CD4-positive, alpha-beta T cell treated with Interleukin-21 for 1 hour (primary cell): Measurements from ENCODE around the gene GLB1L2.
"Not testable (repeated sequence)": the region's sequence is repeated elsewhere in the genome, so short reads cannot be mapped to it uniquely, and the experiment has no call there.

Experiments
- DNase-seq: peaks from one replicate; pipeline ENCODE4 v3.0.0-alpha.2; 2020

GLB1L2 gene

DNA sequence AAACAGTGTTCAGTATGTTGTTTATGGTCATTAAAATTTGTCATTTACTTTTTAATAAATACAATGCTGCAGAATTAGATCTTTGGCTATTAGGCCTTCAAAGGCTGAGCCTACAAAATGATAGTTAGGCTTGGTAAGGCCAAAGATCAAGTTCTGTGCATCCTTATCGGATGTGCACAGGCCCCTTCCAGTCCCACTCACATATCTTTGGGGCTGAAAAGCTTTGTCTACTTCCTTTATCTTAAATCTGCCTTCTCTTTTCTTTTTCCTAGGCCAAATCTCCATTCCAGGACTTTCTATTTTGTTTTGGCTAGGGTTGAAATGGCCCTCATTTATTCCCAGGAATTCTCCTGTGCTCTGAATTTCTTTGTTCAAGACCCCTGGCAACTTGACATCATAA is 3.4 kb upstream of the GLB1L2 start:
- DNase-seq = no peak

DNA sequence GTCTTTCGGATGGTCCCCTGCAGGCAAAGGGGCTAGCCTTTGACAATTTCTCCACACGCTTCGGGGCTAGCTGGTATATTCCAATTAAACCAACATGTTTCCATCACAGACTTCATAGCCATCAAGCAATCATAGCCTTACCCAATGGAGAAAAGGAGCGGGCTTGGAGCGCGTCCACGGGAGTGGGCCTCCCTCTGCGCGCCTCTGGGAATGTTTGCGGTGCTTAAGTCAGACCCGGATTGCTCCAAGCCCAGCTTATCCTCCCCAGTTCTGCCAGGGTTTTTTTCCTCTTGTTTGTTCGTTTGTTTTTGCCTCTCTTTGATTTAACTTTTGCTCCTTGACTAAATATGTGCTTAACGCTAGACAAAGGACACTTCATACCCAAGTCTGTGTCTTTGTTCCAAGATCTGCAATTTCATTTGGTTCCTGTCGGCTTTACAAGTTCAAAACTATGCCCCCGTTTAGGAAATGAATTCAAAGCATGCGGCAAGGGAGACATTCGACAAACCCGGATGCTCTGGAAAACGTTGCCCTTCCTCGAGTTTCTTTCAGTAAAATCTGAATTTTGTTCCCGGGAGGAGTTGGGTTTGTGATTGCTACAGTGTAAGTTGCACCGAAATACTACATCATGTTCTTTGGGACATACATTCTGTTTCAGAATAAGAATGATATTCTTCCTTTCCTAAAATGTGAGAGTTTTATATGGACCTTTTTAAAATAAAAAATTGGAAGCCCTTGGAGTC is 1.0 kb upstream of the GLB1L2 start:
- no peak for DNase-seq

DNA sequence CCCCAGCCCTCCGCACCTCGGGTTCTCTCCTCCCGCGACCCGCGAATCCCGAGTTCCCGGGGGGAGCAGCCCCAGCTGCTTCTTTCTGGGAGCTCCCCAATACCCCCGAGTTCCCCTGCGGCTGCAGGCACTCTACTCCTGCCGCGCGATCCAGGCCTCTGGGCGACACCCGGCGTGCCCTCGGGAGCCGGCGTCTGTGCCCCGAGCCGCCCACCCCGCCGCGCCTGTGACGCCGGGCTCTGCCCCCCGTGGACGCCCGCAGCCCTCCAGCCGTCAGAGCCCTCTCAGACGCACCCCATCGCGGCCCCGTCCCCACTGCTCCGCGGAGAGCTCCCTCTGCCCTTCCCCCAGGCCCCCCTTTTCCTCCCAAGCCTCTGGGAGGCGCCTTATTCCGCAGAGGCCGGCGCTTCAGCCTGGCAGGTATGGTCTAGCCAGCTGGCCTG is 422 bp downstream of the GLB1L2 start:
- DNase-seq = peak; percentile 17

DNA sequence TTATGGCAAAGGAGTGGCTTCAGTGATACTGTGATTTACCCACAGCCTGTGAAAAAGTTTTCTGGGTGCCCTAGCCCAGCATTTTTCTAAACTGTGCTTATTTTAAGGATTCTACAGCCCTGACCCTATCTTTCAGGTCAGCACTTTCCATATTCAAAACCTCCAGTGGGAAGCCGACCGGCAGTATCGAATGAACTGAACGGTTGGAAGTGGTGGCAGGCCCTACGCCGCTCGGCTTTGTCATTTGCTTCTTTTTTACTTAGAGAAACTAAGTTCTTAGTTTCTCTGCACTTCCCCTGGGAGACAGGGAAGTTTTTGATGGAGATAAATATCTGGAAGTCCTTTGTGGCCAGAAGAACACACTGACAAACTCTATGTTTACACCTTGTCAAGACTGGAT is 994 bp downstream of the GLB1L2 start:
- no peak for DNase-seq

DNA sequence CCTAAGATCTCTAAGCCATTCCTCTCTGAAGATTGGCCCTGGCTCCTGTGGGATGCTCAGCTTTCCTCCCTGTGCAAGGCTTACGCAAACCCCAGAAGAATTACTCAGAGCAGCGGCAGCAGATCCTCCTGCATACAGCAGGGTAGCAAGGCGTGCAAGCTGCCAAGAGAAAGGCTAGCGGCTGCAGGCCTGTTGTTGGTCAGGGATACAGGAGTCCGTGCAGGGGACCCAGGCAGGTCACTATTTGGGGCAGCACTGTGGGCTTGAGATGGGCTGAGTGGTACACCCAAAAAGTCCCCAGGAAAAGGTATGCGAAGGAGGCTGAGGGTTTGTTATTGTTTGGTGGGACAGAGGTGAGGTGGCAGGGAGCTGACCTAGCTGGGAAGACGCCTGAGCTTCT is 1.5 kb downstream of the GLB1L2 start:
- DNase-seq = no peak

DNA sequence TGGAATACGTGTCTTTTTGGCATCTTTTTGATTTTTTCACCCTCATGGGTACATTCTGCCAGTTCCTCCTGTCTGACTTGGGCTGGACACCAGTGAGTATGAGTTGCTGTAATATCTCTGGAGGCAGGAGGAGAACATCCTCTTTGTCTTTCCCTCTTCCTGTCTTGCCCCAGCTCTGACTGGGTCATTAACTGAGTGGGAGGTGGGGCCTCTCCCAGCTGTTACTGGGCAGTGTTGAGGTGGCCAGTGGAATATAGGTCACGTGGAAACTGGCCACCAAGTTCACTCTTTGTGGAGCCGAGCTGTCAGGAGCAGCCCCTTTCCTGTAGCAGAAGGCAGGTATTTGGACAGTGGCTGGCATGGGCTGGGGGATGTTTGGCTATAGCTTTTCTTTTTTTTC is 2.2 kb downstream of the GLB1L2 start:
- no peak for DNase-seq

DNA sequence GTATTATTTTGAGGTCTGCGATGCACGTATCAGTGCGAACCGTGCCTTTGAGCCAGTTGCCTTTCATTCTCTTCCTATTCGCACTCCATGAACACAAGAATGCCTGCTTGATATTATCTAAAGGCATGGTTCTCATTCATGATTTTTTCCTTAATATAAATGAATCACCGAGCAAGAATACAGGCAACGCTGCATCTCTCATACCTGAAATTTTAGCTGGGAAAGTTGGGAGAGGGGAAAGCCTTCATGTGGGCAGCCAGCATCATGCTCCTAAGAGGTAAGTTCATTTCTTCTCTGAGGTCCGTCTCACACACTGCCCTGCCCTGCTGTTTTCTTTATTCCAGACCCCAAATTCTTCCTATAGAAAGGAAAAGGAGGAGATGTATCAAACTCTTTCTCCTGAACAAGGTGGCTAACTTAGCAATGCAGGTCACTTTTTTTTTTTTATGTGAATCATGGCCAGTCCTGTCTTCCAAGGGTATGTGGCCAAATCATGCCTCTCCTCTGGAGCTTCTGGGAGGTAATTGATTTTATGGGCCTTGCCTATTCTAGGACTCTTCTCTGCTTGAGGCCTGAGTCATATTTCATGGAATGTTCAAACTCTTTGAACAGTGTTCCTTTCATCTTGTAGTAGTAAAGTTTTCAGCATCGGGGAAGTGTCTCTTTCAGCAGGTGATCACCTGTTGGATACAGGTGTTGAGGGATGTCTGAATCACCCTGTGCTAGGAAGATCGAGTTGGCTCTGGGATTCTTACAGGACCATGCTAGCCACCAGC is 3.2 kb downstream of the GLB1L2 start:
- no peak for DNase-seq

DNA sequence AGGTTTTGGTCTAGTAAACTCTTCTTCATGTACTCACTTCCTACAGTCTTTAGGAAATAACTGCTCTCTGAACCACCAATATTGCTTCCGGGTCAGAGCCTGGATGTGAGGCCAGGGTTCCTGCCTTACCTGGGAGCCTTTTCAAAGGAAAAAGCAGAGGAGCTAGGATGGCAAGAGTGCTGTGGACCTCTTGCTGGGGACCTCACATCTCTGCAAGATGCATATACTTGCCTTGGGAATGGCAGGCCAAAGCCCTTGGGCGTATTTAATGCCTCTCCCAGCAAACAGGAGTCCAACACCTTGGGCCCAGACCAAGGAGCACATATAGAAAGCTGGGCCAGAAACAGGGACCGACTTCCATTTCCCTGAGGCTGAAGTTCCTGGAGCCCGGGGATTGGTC is 5.3 kb downstream of the GLB1L2 start:
- DNase-seq = no peak

DNA sequence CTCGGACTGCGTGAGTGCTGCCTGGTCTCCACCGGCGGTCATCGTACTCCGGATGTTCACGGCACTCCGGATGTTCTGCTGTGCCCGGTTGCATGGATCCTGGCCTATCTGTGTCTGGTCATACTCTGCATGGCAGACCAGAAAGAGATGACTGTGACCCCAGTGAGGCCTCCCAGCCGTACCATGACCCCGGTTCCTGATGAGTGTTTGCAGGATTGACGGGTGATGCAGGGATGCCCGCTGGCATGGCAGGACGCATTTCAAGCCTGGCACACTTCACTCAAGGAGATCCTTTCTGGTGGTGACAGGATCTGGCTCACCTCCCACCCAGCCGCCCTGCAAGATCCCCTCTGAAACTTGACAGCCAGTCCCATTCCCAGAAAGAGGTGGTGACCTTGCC is 6.3 kb downstream of the GLB1L2 start:
- no peak for DNase-seq

DNA sequence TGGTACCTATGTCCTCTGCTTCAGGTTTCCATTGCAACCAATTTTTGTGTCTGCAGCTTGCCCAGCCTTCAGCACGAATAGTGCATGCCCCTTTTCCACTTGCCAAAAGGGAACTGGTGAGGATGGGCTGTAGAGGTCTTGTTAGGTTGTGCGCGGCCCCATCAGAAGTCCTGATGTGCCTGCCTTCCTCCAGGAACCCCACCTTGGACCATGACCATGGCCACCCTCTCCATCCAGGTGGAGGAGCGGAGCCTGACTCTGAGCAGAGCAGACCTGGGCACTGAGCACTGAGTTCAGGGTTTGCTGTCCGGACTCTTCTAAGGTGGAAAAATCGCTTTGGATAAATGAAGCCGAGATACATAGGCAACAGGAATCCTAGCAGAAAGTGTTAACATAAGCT is 6.9 kb downstream of the GLB1L2 start:
- no peak for DNase-seq

DNA sequence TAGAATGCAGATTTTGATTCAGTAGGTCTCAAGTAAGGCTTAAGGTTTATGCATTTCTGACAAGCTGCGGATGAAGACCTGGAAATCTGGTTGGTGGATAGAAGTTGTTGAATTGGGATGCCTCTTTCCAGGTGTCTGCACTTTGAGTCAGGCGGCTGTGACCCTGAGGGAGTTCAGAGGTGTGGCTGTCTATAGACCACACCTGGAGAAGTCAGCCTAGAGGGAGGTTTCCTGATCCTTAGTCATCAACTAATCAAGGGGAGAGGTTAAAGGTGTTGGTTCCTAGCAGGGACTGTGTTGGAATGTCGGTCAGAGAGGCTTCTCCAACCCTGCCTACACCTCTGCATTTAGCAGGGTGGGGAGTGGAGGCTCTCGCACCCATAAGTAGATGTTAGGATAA is 8.0 kb downstream of the GLB1L2 start:
- DNase-seq = no peak

DNA sequence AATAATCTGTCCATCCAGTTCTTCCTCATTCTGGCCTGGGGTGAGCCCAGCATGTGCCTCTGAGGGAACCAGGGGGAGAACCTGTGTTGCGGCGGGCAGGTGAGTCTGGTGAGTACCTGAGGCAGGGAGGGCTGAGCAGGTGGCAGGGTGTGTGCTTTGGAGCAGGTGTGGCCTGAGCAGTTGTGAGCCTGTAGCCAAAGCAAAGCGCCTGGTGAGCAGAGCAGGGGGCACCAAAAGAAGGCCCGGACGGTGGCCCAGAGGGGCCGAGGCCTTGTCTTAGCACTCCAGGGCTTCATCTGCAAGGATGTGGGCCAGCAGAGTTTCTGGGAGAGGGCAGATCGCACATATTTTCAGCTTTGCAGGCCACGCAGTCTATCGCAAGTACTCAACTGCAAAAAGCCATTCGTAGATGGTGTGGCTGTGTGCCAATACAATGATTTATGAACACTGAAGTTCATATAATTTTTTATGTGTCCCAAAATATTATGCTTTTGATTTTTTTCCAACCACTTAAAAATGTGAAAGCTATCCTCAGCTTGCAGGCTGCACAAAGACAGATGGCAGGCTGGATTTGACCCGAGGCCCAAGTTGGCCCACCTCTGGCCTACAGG is 8.7 kb downstream of the GLB1L2 start:
- DNase-seq = no peak

DNA sequence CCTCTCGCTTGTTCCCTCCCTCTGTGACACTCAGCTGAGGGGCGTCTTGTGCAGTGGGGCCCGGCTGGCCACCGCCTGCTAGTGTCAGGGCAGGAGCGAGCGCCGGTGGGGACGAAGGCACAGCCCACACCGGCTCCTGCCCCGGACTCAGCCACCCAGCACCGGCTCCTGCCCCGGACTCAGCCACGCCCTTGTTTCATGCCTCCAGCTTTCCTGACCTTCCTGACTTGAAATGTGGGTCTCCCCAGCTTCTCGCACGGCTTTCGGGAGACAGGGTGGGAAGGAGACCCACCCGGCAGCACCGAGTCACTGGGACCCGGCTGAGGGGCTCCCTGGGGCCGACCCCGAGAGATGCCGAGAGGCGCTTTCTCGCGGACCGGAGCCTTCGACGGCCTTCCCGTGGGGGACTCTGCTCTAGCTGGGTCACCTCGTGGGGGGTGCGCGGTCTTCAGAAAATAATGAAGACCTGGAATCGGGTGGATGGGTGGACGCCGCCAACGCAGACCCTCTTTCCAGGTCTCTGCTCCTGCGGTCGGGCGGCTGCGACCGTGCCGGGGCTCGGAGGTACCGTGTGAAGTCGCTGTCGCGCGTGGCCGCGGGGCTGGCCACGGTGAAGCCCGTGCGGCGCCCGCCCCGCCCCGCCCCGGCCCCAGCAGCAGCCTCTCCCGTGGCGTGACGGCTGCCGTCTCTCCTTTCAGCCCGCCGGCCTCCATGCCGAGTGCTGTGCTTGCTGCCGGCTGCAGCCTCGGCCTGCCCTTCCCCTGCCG is 10.2 kb downstream of the GLB1L2 start:
- no peak for DNase-seq

DNA sequence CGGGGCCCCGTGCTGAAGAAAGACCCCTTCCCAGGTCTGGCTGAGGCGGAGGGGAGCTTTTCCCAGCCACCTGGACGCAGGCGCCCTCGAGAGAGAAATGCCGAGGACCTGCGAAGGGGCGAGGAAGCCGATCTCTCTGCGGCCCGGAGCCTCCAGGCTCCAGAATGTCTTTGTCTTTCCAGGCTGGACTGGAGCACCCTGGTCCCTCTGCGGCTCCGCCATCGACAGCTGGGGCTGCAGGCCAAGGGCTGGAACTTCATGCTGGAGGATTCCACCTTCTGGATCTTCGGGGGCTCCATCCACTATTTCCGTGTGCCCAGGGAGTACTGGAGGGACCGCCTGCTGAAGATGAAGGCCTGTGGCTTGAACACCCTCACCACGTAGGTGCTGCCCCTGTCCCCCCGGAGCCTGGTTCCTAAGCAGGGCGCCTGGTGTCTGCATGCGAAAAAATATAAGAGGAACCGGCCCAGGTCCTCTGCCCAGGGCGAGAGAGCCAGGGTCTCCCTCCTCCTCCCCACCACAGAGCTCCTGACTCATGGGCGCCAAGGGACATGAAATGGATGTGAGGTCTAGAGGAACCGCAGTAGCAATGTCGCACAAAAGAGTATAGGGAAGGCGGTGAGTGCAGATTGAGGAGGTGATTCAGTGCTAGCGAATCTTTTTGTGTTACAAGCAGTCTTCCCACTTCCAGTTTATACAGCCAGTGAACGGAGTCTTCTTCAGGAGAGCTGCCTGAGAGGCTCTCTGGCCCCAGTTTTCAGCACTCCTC is 11.0 kb downstream of the GLB1L2 start:
- DNase-seq = no peak

DNA sequence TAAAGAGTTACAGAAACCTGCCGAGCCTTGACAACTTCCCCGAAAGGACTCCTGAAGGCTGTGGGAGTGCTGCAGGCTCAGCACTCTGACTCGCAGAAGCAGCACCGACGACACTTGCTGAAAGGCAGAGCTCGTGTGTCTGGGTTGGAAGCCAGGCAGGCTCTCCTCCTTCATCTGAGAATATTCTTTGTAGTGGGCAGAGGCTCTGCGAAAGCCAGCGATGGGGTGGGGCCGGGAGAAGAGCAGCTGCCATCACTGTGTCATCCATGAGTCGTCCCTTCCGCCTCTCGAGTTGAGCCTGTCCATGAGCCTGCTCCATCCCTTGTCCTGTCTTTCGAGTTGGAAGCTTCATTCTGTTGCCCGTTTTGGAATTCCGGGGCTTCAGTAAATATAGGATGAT is 11.9 kb downstream of the GLB1L2 start:
- no peak for DNase-seq

DNA sequence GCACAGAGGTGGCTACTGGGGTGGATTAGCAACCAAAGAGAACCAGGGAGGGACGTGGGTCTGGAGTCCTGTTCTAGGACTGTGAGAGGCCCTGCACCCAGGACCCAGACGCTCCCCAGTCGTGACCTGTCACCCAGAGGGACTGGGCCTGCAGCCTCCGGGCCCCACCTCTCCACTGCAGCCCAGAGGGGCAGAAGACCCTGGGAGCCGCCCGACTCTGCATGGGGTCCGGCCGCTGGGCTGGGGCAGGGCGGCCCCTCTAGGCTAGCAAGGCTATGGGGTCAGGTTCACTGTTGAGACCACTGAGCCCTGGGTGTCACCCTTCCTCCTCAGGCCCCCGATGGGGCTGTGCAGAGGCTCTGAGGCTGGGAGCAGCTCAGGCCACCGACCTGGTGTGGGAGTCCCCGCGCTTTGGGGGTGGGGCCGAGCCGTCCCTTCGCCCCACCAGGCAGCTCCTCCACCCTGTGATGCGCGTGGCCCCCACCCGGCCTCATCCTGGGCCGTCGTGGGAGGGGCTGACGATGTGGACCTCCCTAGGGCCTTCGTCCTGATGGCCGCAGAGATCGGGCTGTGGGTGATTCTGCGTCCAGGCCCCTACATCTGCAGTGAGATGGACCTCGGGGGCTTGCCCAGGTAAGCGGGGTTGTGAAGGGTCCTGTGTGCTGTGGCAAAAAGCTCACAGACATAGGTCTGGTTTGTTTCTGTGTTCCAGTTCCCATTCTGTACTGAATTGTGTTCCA is 12.9 kb downstream of the GLB1L2 start:
- DNase-seq = not testable (repeated sequence)

DNA sequence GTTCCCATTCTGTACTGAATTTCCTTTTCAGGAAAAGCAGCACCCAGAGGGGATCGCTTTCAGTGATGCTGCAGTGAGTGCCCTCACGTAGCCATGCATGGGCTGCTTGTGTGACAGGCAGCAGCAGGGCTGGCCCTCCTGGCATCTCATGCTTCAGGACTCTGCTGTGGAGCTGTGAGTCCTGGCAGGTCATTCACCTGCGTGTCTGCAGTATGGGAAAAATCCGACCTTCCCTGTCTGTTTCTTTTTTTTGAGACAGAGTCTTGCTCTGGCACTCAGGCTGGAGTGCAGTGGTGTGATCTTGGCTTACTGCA is 13.4 kb downstream of the GLB1L2 start:
- no peak for DNase-seq

DNA sequence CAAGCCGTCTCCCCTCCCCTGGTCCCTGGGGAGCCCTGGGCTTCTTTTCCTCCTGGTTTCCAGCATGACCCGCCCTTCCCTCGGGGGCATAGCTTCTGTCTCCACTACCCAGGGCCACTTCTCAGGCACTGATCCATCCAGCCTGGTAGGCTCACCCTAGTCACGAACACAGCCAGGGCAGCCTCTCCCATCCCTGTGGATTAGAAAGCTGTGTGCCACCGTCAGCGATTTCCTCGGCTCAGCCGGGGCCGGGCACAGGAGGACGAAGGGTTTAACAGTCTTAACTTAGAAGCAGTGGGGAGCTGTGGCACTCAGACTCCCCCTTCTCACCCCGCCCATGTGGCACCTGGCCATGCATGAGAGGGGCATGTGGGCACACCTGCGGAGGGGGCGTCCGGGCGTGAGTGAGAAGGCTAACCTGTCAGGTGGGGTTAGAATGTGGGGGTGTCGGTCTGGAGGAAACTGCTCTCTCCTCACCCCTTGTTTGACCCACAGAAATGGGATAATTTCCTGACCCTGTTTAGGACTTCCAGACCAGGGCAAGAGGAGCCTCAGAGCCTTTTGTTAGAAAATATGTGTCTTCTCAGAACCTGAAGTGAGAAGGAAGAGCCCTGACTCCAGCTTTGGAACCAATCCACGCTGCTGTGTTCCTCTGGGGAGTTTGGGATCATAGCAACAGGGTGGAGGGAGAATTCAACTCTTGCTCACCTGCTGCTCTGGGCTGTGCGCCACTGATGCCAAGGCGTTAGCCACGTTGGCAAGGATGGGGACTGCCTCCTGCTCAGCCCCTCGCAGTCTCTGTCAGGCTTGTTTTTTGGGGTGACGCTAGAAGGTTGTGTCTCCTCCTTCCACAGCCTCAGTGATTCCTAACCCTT is 14.6 kb downstream of the GLB1L2 start:
- DNase-seq = no peak

DNA sequence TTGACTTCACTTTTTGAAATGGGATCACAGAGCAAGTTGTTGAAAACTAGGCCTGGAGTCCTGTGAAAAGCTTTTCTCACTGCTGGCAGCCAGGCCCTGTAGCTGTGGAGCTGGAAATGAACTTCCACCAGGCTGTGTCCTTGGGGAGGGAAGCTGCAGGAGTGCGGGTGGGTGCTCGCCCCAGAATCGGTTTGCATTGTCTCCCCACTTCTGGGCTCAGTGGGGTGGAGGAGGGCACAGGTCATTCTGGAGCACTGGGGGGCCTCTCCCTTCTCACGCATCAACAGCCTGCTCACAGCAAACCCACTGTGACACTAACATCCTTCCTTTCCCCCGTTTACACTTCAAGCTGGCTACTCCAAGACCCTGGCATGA is 15.2 kb downstream of the GLB1L2 start:
- no peak for DNase-seq

DNA sequence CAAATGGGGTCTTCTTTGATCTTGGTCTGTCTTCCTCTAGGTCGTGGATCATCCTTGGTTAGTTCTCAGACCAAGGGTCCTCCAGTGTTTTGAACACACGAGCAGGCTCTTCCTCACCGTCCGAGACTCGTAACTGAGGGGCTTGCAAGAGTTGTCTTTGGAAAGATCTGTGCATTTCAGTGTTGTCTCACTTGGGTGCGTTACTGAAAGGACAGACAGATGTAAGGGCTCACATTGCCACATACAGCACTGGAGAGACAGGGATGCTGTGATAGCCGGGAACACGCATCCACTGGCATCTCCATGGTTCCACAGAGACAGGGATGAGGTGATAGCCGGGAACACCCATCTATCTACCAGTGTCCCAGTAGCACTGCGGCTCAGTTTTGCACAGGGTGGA is 15.7 kb downstream of the GLB1L2 start:
- no peak for DNase-seq
